Stimulated activated CD8-positive, alpha-beta memory T cell treated with anti-CD3 and anti-CD28 coated beads, Interleukin-4, amount 100 ng/mL, for 1 hour (primary cell): ENCODE measurements around the gene CHST9.

Experiments
- DNase-seq, 2 donors: peaks; one replicate each; pipeline ENCODE4 v3.0.0-alpha.2; 2020; ENCODE audit warnings: low read depth in 2 of 2, low spot score in 1 of 2

CHST9 gene

GRCh38 chr18:26868968-26869586 is 316.0 kb downstream of the CHST9 start:
- no peak for DNase-seq

GRCh38 chr18:26867471-26867870 is 317.6 kb downstream of the CHST9 start:
- DNase-seq, result no peak

- DNase-seq, result no peak
Measured at GRCh38 chr18:26865557-26865956, 319.6 kb downstream of the CHST9 start, which contains the start of gene AQP4. Gene AQP4, minus strand, starts transcription at chr18:26865707. Its CDS starts 18 bp downstream, at chr18:26865689.

- no peak for DNase-seq
Measured at GRCh38 chr18:26864658-26865057, 320.4 kb downstream of the CHST9 start.

- DNase-seq, result no peak
Measured at GRCh38 chr18:26863921-26864497, 321.1 kb downstream of the CHST9 start.

- DNase-seq, result no peak
Measured at GRCh38 chr18:26863122-26863879, 321.8 kb downstream of the CHST9 start.

GRCh38 chr18:26862084-26862483 is 323.0 kb downstream of the CHST9 start:
- DNase-seq, result no peak
